ENCODE measurements around the gene WFDC6.
"Not testable (repeated sequence)": the region's sequence is repeated elsewhere in the genome, so short reads cannot be mapped to it uniquely, and the experiment has no call there.

The WFDC6 gene

DNA sequence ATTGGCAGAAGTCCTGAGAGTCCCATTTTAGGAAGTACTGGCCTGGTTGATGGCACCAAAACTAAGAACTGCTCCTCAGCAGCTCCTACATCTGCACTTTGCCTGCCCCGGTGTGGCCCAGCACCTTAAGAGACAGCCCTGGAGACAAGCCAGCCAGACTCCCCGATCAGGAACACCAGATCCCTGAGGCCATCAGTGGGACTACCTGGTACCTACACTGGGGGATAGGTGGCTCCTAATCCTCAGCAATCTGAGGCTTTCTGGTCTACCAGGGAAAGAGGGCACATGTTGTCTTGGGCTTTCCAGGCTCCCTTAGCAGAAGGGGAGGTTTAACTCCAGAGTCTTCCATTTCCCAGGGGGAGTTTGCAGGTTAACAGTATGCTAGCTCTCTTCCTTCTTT is at the start of gene WFDC6:
Gene WFDC6 (minus strand): TSS at position 101 of the 400 bp plus-strand sequence. CDS start 75 bp downstream, at position 26.
- peaks cover 7 to 21% (median 11%) of the 10 kb centered on the region in 5 donors for H3K27me3 ChIP-seq (ENCODE audit: control insufficient read depth in 5 of 5, insufficient read depth in 4 of 5, low read length in 5 of 5)
- no peak within 1 kb of the TSS for H3K9ac ChIP-seq (ENCODE audit: low read length in 5 of 5)
- no peak within 1 kb of the TSS for H3K27ac ChIP-seq (ENCODE audit: low read depth, low read length)

GRCh38 chr20:45588800-45589199 is 49.5 kb upstream of the WFDC6 start:
- no peaks in the 10 kb centered on the region for H3K27me3 ChIP-seq (ENCODE audit: control insufficient read depth in 5 of 5, insufficient read depth in 4 of 5, low read length in 5 of 5)
- no peaks in the 10 kb centered on the region for H3K4me1 ChIP-seq (ENCODE audit: control insufficient read depth in 5 of 5, insufficient read depth in 5 of 5, low read length in 5 of 5)
- no peak overlapping the region for H3K4me3 ChIP-seq (ENCODE audit: low read depth in 1 of 5, low read length in 5 of 5)

More for the DNA sequence above, at the start of gene WFDC6:
- Histone ChIP-seq H3K9me3 (ENCODE audit: control insufficient read depth in 5 of 5, low read length in 5 of 5) (no peaks in the 10 kb centered on the region), H3K4me1 (ENCODE audit: control insufficient read depth in 5 of 5, insufficient read depth in 5 of 5, low read length in 5 of 5) (no peaks in the 10 kb centered on the region), H3K36me3 (ENCODE audit: control insufficient read depth in 5 of 5, insufficient read depth in 5 of 5, low read length in 5 of 5) (no peaks in the 10 kb centered on the region), H3K4me3 (ENCODE audit: low read depth in 1 of 5, low read length in 5 of 5) (no peak within 1 kb of the TSS)

GRCh38 chr20:45585986-45586385 is 46.7 kb upstream of the WFDC6 start:
- not testable (repeated sequence) for H3K9ac ChIP-seq (ENCODE audit: low read length in 5 of 5); H3K36me3 ChIP-seq (ENCODE audit: control insufficient read depth in 5 of 5, insufficient read depth in 5 of 5, low read length in 5 of 5); H3K27ac ChIP-seq (ENCODE audit: low read depth, low read length); H3K27me3 ChIP-seq (ENCODE audit: control insufficient read depth in 5 of 5, insufficient read depth in 4 of 5, low read length in 5 of 5); H3K9me3 ChIP-seq (ENCODE audit: control insufficient read depth in 5 of 5, low read length in 5 of 5); H3K4me3 ChIP-seq (ENCODE audit: low read depth in 1 of 5, low read length in 5 of 5); H3K4me1 ChIP-seq (ENCODE audit: control insufficient read depth in 5 of 5, insufficient read depth in 5 of 5, low read length in 5 of 5)

More at GRCh38 chr20:45588800-45589199, 49.5 kb upstream of the WFDC6 start:
- H3K36me3 ChIP-seq (ENCODE audit: control insufficient read depth in 5 of 5, insufficient read depth in 5 of 5, low read length in 5 of 5) = no peaks in the 10 kb centered on the region
- H3K27ac ChIP-seq (ENCODE audit: low read depth, low read length) = no peak overlapping the region
- peaks cover 0 to 6% (median 0%) of the 10 kb centered on the region in 5 donors for H3K9me3 ChIP-seq (ENCODE audit: control insufficient read depth in 5 of 5, low read length in 5 of 5)
- no peak overlapping the region for H3K9ac ChIP-seq (ENCODE audit: low read length in 5 of 5)

- H3K4me1 ChIP-seq (ENCODE audit: control insufficient read depth in 5 of 5, insufficient read depth in 5 of 5, low read length in 5 of 5); H3K36me3 ChIP-seq (ENCODE audit: control insufficient read depth in 5 of 5, insufficient read depth in 5 of 5, low read length in 5 of 5); H3K27me3 ChIP-seq (ENCODE audit: control insufficient read depth in 5 of 5, insufficient read depth in 4 of 5, low read length in 5 of 5); H3K4me3 ChIP-seq (ENCODE audit: low read depth in 1 of 5, low read length in 5 of 5); H3K27ac ChIP-seq (ENCODE audit: low read depth, low read length); H3K9ac ChIP-seq (ENCODE audit: low read length in 5 of 5); H3K9me3 ChIP-seq (ENCODE audit: control insufficient read depth in 5 of 5, low read length in 5 of 5): not testable (repeated sequence)
Observed at GRCh38 chr20:45584294-45584693, 45.0 kb upstream of the WFDC6 start.

DNA sequence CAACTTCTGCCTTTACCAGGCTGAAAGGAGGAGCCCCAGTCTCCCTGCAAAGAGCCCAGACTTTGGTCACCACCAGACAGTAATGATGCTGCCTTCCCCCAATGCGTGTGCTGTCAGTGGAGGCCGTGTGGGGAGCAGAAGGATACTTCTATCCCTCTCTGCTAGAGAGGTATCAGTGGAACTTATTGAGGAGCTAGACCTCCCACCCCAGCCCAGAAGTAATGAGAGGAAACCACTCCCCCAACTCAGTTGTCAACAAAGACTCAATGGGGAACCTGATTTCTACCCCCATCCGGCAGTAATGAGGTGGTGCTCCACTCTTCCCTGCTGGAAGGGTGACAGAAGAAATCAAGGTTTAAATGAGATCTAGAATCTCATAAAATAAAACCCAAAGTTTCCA is 44.2 kb upstream of the WFDC6 start:
- H3K27me3 ChIP-seq (ENCODE audit: control insufficient read depth in 5 of 5, insufficient read depth in 4 of 5, low read length in 5 of 5) = peaks cover 0 to 12% (median 3%) of the 10 kb centered on the region in 5 donors
- H3K4me3 ChIP-seq (ENCODE audit: low read depth in 1 of 5, low read length in 5 of 5) = no peak overlapping the region
- no peaks in the 10 kb centered on the region for H3K36me3 ChIP-seq (ENCODE audit: control insufficient read depth in 5 of 5, insufficient read depth in 5 of 5, low read length in 5 of 5)
- no peaks in the 10 kb centered on the region for H3K4me1 ChIP-seq (ENCODE audit: control insufficient read depth in 5 of 5, insufficient read depth in 5 of 5, low read length in 5 of 5)
- no peak overlapping the region for H3K9ac ChIP-seq (ENCODE audit: low read length in 5 of 5)
- H3K27ac ChIP-seq (ENCODE audit: low read depth, low read length) = no peak overlapping the region
- no peaks in the 10 kb centered on the region for H3K9me3 ChIP-seq (ENCODE audit: control insufficient read depth in 5 of 5, low read length in 5 of 5)

DNA sequence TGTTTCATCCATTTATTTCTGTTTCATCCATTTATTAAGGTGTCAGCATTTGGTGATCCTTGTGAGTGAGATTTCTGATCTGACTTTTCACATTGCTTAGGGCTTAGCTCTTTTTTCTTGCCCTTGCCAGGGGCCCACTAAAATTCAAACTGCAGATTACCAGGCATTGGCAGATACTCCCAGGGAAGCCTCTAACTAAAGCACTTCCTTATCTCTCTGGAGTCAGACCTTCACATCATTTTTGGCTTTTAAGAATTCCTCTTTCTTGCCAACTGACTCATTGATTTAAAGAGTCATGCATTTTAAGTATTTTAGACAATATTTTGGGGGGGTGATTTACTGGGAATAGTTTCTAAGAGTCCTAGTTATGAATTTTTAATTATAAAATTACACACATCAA is 42.4 kb upstream of the WFDC6 start:
- Histone ChIP-seq H3K9me3 (ENCODE audit: control insufficient read depth in 5 of 5, low read length in 5 of 5) (no peaks in the 10 kb centered on the region), H3K4me1 (ENCODE audit: control insufficient read depth in 5 of 5, insufficient read depth in 5 of 5, low read length in 5 of 5) (no peaks in the 10 kb centered on the region), H3K9ac (ENCODE audit: low read length in 5 of 5) (no peak overlapping the region), H3K36me3 (ENCODE audit: control insufficient read depth in 5 of 5, insufficient read depth in 5 of 5, low read length in 5 of 5) (no peaks in the 10 kb centered on the region), H3K27me3 (ENCODE audit: control insufficient read depth in 5 of 5, insufficient read depth in 4 of 5, low read length in 5 of 5) (peaks cover 0 to 12% (median 3%) of the 10 kb centered on the region in 5 donors), H3K4me3 (ENCODE audit: low read depth in 1 of 5, low read length in 5 of 5) (no peak overlapping the region), H3K27ac (ENCODE audit: low read depth, low read length) (no peak overlapping the region)

- Histone ChIP-seq H3K27ac (ENCODE audit: low read depth, low read length) (no peak within 1 kb of the TSS), H3K4me1 (ENCODE audit: control insufficient read depth in 5 of 5, insufficient read depth in 5 of 5, low read length in 5 of 5) (no peaks in the 10 kb centered on the region), H3K4me3 (ENCODE audit: low read depth in 1 of 5, low read length in 5 of 5) (no peak within 1 kb of the TSS), H3K36me3 (ENCODE audit: control insufficient read depth in 5 of 5, insufficient read depth in 5 of 5, low read length in 5 of 5) (no peaks in the 10 kb centered on the region), H3K9me3 (ENCODE audit: control insufficient read depth in 5 of 5, low read length in 5 of 5) (no peaks in the 10 kb centered on the region), H3K9ac (ENCODE audit: low read length in 5 of 5) (no peak within 1 kb of the TSS), H3K27me3 (ENCODE audit: control insufficient read depth in 5 of 5, insufficient read depth in 4 of 5, low read length in 5 of 5) (peaks cover 0 to 12% (median 3%) of the 10 kb centered on the region in 5 donors)
Observed at GRCh38 chr20:45579184-45579583, 39.9 kb upstream of the WFDC6 start, which contains the start of gene WFDC8. WFDC8 (minus strand) TSS chr20:45579284; CDS start chr20:45579247, 37 bp downstream.

- Histone ChIP-seq H3K9ac (ENCODE audit: low read length in 5 of 5) (no peak overlapping the region), H3K4me3 (ENCODE audit: low read depth in 1 of 5, low read length in 5 of 5) (no peak overlapping the region), H3K9me3 (ENCODE audit: control insufficient read depth in 5 of 5, low read length in 5 of 5) (no peaks in the 10 kb centered on the region), H3K36me3 (ENCODE audit: control insufficient read depth in 5 of 5, insufficient read depth in 5 of 5, low read length in 5 of 5) (no peaks in the 10 kb centered on the region), H3K27ac (ENCODE audit: low read depth, low read length) (no peak overlapping the region), H3K4me1 (ENCODE audit: control insufficient read depth in 5 of 5, insufficient read depth in 5 of 5, low read length in 5 of 5) (no peaks in the 10 kb centered on the region), H3K27me3 (ENCODE audit: control insufficient read depth in 5 of 5, insufficient read depth in 4 of 5, low read length in 5 of 5) (peaks cover 0 to 8% (median 0%) of the 10 kb centered on the region in 5 donors)
Observed at GRCh38 chr20:45578231-45578630, 38.9 kb upstream of the WFDC6 start.

GRCh38 chr20:45576995-45577394 is 37.7 kb upstream of the WFDC6 start:
- peaks cover 0 to 5% (median 0%) of the 10 kb centered on the region in 5 donors for H3K27me3 ChIP-seq (ENCODE audit: control insufficient read depth in 5 of 5, insufficient read depth in 4 of 5, low read length in 5 of 5)
- H3K9me3 ChIP-seq (ENCODE audit: control insufficient read depth in 5 of 5, low read length in 5 of 5) = no peaks in the 10 kb centered on the region
- no peaks in the 10 kb centered on the region for H3K4me1 ChIP-seq (ENCODE audit: control insufficient read depth in 5 of 5, insufficient read depth in 5 of 5, low read length in 5 of 5)
- H3K27ac ChIP-seq (ENCODE audit: low read depth, low read length) = no peak overlapping the region
- H3K9ac ChIP-seq (ENCODE audit: low read length in 5 of 5) = no peak overlapping the region
- H3K36me3 ChIP-seq (ENCODE audit: control insufficient read depth in 5 of 5, insufficient read depth in 5 of 5, low read length in 5 of 5) = no peaks in the 10 kb centered on the region
- H3K4me3 ChIP-seq (ENCODE audit: low read depth in 1 of 5, low read length in 5 of 5) = no peak overlapping the region

- H3K36me3 ChIP-seq (ENCODE audit: control insufficient read depth in 5 of 5, insufficient read depth in 5 of 5, low read length in 5 of 5) = no peaks in the 10 kb centered on the region
- H3K9ac ChIP-seq (ENCODE audit: low read length in 5 of 5) = no peak overlapping the region
- H3K27ac ChIP-seq (ENCODE audit: low read depth, low read length) = no peak overlapping the region
Observed at GRCh38 chr20:45575931-45576330, 36.6 kb upstream of the WFDC6 start.

GRCh38 chr20:45569650-45570049 is 30.4 kb upstream of the WFDC6 start:
- H3K4me3 ChIP-seq (ENCODE audit: low read depth in 1 of 5, low read length in 5 of 5); H3K27ac ChIP-seq (ENCODE audit: low read depth, low read length); H3K9me3 ChIP-seq (ENCODE audit: control insufficient read depth in 5 of 5, low read length in 5 of 5); H3K4me1 ChIP-seq (ENCODE audit: control insufficient read depth in 5 of 5, insufficient read depth in 5 of 5, low read length in 5 of 5); H3K27me3 ChIP-seq (ENCODE audit: control insufficient read depth in 5 of 5, insufficient read depth in 4 of 5, low read length in 5 of 5); H3K36me3 ChIP-seq (ENCODE audit: control insufficient read depth in 5 of 5, insufficient read depth in 5 of 5, low read length in 5 of 5); H3K9ac ChIP-seq (ENCODE audit: low read length in 5 of 5): not testable (repeated sequence)

More at GRCh38 chr20:45575931-45576330, 36.6 kb upstream of the WFDC6 start:
- Histone ChIP-seq H3K9me3 (ENCODE audit: control insufficient read depth in 5 of 5, low read length in 5 of 5) (no peaks in the 10 kb centered on the region), H3K4me3 (ENCODE audit: low read depth in 1 of 5, low read length in 5 of 5) (no peak overlapping the region), H3K27me3 (ENCODE audit: control insufficient read depth in 5 of 5, insufficient read depth in 4 of 5, low read length in 5 of 5) (peaks cover 0 to 5% (median 0%) of the 10 kb centered on the region in 5 donors), H3K4me1 (ENCODE audit: control insufficient read depth in 5 of 5, insufficient read depth in 5 of 5, low read length in 5 of 5) (no peaks in the 10 kb centered on the region)

Data from subcutaneous abdominal adipose tissue (tissue), 5 donors.